HG03139 (cell line): ENCODE measurements around the gene RNF220.
"Not testable (repeated sequence)": the region's sequence is repeated elsewhere in the genome, so short reads cannot be mapped to it uniquely, and the experiment has no call there.

ENCODE experiments used
- ATAC-seq: cut with Tn5 transposase; IDR thresholded peaks from one replicate; pipeline ENCODE4 v1.9.1; 2021; ENCODE audit not compliant: unreplicated experiment

Gene RNF220

GRCh38 chr1:44695671-44696070 is 290.6 kb downstream of the RNF220 start:
- ATAC-seq = no peak

GRCh38 chr1:44696101-44696500 is 291.0 kb downstream of the RNF220 start:
- no peak for ATAC-seq

GRCh38 chr1:44696789-44697345 is 291.8 kb downstream of the RNF220 start:
- peak; percentile 51 for ATAC-seq

GRCh38 chr1:44698138-44698537 is 293.1 kb downstream of the RNF220 start:
- ATAC-seq = no peak

- ATAC-seq = not testable (repeated sequence)
Measured at GRCh38 chr1:44699375-44699774, 294.3 kb downstream of the RNF220 start.

GRCh38 chr1:44700573-44700972 is 295.5 kb downstream of the RNF220 start:
- ATAC-seq = no peak

- no peak for ATAC-seq
Measured at GRCh38 chr1:44701141-44701573, 296.1 kb downstream of the RNF220 start.
